Sigmoid colon (tissue), 7 donors: ENCODE measurements around the gene AQP5. TPM values are rescaled to one million over a fixed set of nuclear protein-coding genes. Genes with fewer than 3 reads are reported as not detected.

ENCODE experiments used
- DNase-seq: peaks from one replicate; pipeline ENCODE4 v3.0.0-alpha.2; 2019
- H3K27ac ChIP-seq, 4 donors: fragments of 200-600 bp; sonication (generic); one replicate each; pipeline ENCODE4 v1.5.1; 2016 to 2019; ENCODE audit warnings: mild to moderate bottlenecking in 1 of 4
- H3K27me3 ChIP-seq, 3 donors: fragments of 200-600 bp; sonication (generic); one replicate each; pipeline ENCODE4 v1.5.1; 2019; ENCODE audit warnings: mild to moderate bottlenecking in 1 of 3
- H3K36me3 ChIP-seq, 4 donors: fragments of 200-600 bp; sonication (generic); one replicate each; pipeline ENCODE4 v1.5.1; 2016 to 2019
- H3K4me1 ChIP-seq, 4 donors: fragments of 200-600 bp; sonication (generic); one replicate each; pipeline ENCODE4 v1.5.1; 2017 to 2019
- H3K4me3 ChIP-seq, 4 donors: fragments of 200-600 bp; sonication (generic); one replicate each; pipeline ENCODE4 v1.5.1; 2017 to 2019; ENCODE audit warnings: mild to moderate bottlenecking in 2 of 4, moderate library complexity in 1 of 4
- H3K9me3 ChIP-seq, 4 donors: fragments of 200-600 bp in 3 of 4; sonication (generic) in 3 of 4; one replicate each; pipeline versions ENCODE4 v1.5.1 to v1.6.1; 2013 to 2019
- CTCF ChIP-seq, 4 experiments: fragments of 450-650 bp in 3 of 4; fragments of 200-600 bp in 1 of 4; IDR thresholded peaks; one replicate each; pipeline ENCODE4 v1.5.1; 2016 to 2019; ENCODE audit warnings: antibody characterized with exemption in 4 of 4, mild to moderate bottlenecking in 3 of 4, moderate library complexity in 2 of 4
- EP300 ChIP-seq, 4 donors: sonication (generic); formaldehyde crosslinking; IDR thresholded peaks; one replicate each; pipeline ENCODE4 v1.6.1; 2017; ENCODE audit warnings: antibody characterized with exemption in 4 of 4
- POLR2A ChIP-seq, 2 donors: fragments of 450-650 bp; IDR thresholded peaks; one replicate each; pipeline ENCODE4 v1.6.1; 2016; ENCODE audit warnings: antibody characterized with exemption in 2 of 2, mild to moderate bottlenecking in 2 of 2, moderate library complexity in 2 of 2
- POLR2AphosphoS5 ChIP-seq, 4 donors: sonication (generic); formaldehyde crosslinking; IDR thresholded peaks; one replicate each; pipeline ENCODE4 v1.6.1; 2017; ENCODE audit warnings: antibody characterized with exemption in 4 of 4
- WGBS, 2 donors: extraction: QIAGEN DNeasy Blood & Tissue Kit; methylation state at CpG; one replicate each; pipeline ENCODE4 v1.1.7; 2013; 5-methylcytosine and 5-hydroxymethylcytosine counted together
- intact Hi-C: fragments of 100-400 bp; cut with DNase I; formaldehyde crosslinking; loops from one replicate; pipeline ENCODE4 v1.15.1; 2023
- polyA plus RNA-seq, 3 donors: library from polyadenylated mRNA; stranded (reverse); fragments of 200-250 nt; gene quantifications; one replicate each; pipeline ENCODE4 v1.2.3, GENCODE V29; 2013
- total RNA-seq, 4 donors: library from RNA; depleted of rRNA; stranded (reverse); fragments of >200 nt; gene quantifications; one replicate each; pipeline ENCODE4 v1.1.0, GENCODE V29; 2016
- donor health status: healthy with polysubstance abuse.
- donor health status: Bipolar disorder and iron deficiency.
- donor health status: healthy.

Gene AQP5
- total and polyA plus RNA-seq, 7 donors = 0.09 TPM; not detected in 6

DNA sequence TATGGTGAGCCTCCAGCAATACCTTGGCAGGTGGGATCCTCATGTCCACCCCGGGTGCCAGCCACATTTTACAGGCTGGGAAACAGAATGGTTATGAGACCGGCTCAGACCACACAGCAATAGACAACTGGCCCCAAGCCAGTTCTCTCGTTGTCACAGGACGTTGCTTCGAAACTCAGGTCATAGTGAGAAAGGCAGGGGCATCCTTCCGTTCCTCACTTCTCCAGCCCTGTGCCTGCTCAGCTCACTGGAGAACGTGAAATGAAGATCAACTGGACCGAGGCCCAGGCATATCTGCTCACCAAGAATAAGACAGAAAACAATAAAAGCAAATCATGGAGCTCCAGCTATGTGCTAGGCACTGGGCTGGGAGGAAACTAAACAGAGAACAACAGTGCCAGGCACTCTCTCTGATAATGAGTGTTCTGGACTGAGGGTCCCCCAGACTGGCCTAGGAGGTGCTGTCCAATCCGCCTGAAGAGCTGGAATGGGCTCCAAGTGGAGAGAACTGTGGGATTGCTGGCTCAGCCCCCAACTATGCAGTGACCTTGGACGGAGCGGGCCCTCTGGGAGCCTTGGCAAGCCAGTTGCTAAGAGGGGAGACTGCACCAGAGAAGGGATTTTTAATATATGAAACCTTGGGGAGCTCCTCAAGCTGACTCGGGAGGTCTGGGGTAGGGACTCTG lies 39.2 kb upstream of the AQP5 start:
- no peaks in the 10 kb centered on the region for H3K9me3 ChIP-seq
- 74 to 79% methylated on average over 12 of the region's 12 CpGs for WGBS, 2 donors
- DNase-seq = no peak
- no peak overlapping the region for H3K4me3 ChIP-seq
- H3K27ac ChIP-seq = peak overlapping the region in 2 of 4 donors; percentile 5 to 52
- intact Hi-C loops = no loop called here
- TF ChIP-seq CTCF (IDR thresholded peaks at IDR 0.05) = no peak
- TF ChIP-seq EP300 (IDR thresholded peaks at IDR 0.05) = no peak
- no peak for TF ChIP-seq POLR2A (IDR thresholded peaks at IDR 0.05)
- no peak for TF ChIP-seq POLR2AphosphoS5 (IDR thresholded peaks at IDR 0.05)
- H3K4me1 ChIP-seq = no peaks in the 10 kb centered on the region
- no peaks in the 10 kb centered on the region for H3K36me3 ChIP-seq
- peaks cover 0 to 4% (median 0%) of the 10 kb centered on the region in 3 donors for H3K27me3 ChIP-seq

- 86 to 88% methylated on average over 7 of the region's 7 CpGs for WGBS, 2 donors
- intact Hi-C loops = no loop called here
- Histone ChIP-seq H3K36me3 (no peaks in the 10 kb centered on the region), H3K9me3 (no peaks in the 10 kb centered on the region), H3K27ac (peak overlapping the region in 2 of 4 donors; percentile 5 to 52), H3K27me3 (no peaks in the 10 kb centered on the region), H3K4me1 (no peaks in the 10 kb centered on the region), H3K4me3 (no peak overlapping the region)
- TF ChIP-seq POLR2A (IDR thresholded peaks at IDR 0.05) = no peak
- no peak for TF ChIP-seq EP300 (IDR thresholded peaks at IDR 0.05)
- no peak for TF ChIP-seq CTCF (IDR thresholded peaks at IDR 0.05)
- TF ChIP-seq POLR2AphosphoS5 (IDR thresholded peaks at IDR 0.05) = no peak
- no peak for DNase-seq
These were observed 38.5 kb upstream of the AQP5 start for GRCh38 chr12:49923035-49923644.

- no peaks in the 10 kb centered on the region for H3K27me3 ChIP-seq
- H3K9me3 ChIP-seq = no peaks in the 10 kb centered on the region
- H3K27ac ChIP-seq = peak overlapping the region in 1 of 4 donors; percentile 52
- intact Hi-C loops = no loop called here
- 87 to 92% methylated on average over 15 of the region's 15 CpGs for WGBS, 2 donors
- no peak for TF ChIP-seq POLR2A (IDR thresholded peaks at IDR 0.05)
- no peak for TF ChIP-seq EP300 (IDR thresholded peaks at IDR 0.05)
- no peak for TF ChIP-seq POLR2AphosphoS5 (IDR thresholded peaks at IDR 0.05)
- no peak for TF ChIP-seq CTCF (IDR thresholded peaks at IDR 0.05)
- H3K36me3 ChIP-seq = no peaks in the 10 kb centered on the region
- no peak for DNase-seq
- H3K4me3 ChIP-seq = no peak overlapping the region
- H3K4me1 ChIP-seq = no peaks in the 10 kb centered on the region
These were observed 37.7 kb upstream of the AQP5 start for GRCh38 chr12:49923880-49924556.

- Histone ChIP-seq H3K9me3 (no peaks in the 10 kb centered on the region), H3K4me1 (no peaks in the 10 kb centered on the region), H3K4me3 (no peak overlapping the region), H3K27ac (no peak overlapping the region), H3K36me3 (no peaks in the 10 kb centered on the region), H3K27me3 (no peaks in the 10 kb centered on the region)
- WGBS, 2 donors = 93 to 95% methylated on average over 7 of the region's 7 CpGs
- DNase-seq = no peak
- TF ChIP-seq CTCF (IDR thresholded peaks at IDR 0.05) (no peak), POLR2A (IDR thresholded peaks at IDR 0.05) (no peak), POLR2AphosphoS5 (IDR thresholded peaks at IDR 0.05) (no peak), EP300 (IDR thresholded peaks at IDR 0.05) (no peak)
- intact Hi-C loops = no loop called here
These were observed 36.9 kb upstream of the AQP5 start for GRCh38 chr12:49924628-49925246.
